Right lobe of liver (tissue), 4 donors: ENCODE measurements around the gene TBX2.
"Not testable (repeated sequence)": the region's sequence is repeated elsewhere in the genome, so short reads cannot be mapped to it uniquely, and the experiment has no call there.

Experiments
- CTCF ChIP-seq, 4 donors: fragments of 200-600 bp in 3 of 4; fragments of 450-650 bp in 1 of 4; IDR thresholded peaks; one replicate each; pipeline versions ENCODE4 v1.5.1 to v1.8.0; 2016 to 2022; ENCODE audit warnings: antibody characterized with exemption in 4 of 4, mild to moderate bottlenecking in 2 of 4
- POLR2A ChIP-seq: fragments of 450-650 bp; IDR thresholded peaks from one replicate; pipeline ENCODE4 v1.6.1; 2017; ENCODE audit warnings: antibody characterized with exemption, mild to moderate bottlenecking
- donor health status: DM: no; HTN: no; CAD: no.
- donor health status: DM: no; HTN: no; CAD: no.
- donor health status: DM: no; HTN: yes; CAD: no.

GRCh38 chr17:61359513-61359912 lies 40.1 kb upstream of the TBX2 start:
- not testable (repeated sequence) for TF ChIP-seq CTCF (IDR thresholded peaks at IDR 0.05); POLR2A
